NCI-H526 treated with DMSO at 0.1 percent for 48 hours (cell line): ENCODE data around the gene KCNH1.

Source experiments
- DNase-seq: peaks from one replicate; lab custom pipeline; 2025; lab: John Stamatoyannopoulos, UW

The KCNH1 gene

GRCh38 chr1:210797422-210797821, 336.5 kb downstream of the KCNH1 start:
- DNase-seq = no peak

GRCh38 chr1:210796421-210796820, 337.5 kb downstream of the KCNH1 start:
- no peak for DNase-seq

GRCh38 chr1:210794445-210794844, 339.5 kb downstream of the KCNH1 start:
- no peak for DNase-seq

- no peak for DNase-seq
Observed at GRCh38 chr1:210792250-210793102, 341.5 kb downstream of the KCNH1 start.

- DNase-seq = no peak
Observed at GRCh38 chr1:210790196-210790595, 343.8 kb downstream of the KCNH1 start.

- no peak for DNase-seq
Observed at GRCh38 chr1:210787800-210788199, 346.1 kb downstream of the KCNH1 start.

- no peak for DNase-seq
Observed at GRCh38 chr1:210786546-210786945, 347.4 kb downstream of the KCNH1 start.

GRCh38 chr1:210783925-210784324, 350.0 kb downstream of the KCNH1 start:
- no peak for DNase-seq

GRCh38 chr1:210781652-210782051, 352.3 kb downstream of the KCNH1 start:
- DNase-seq = no peak

- DNase-seq = no peak
Observed at GRCh38 chr1:210779269-210779668, 354.7 kb downstream of the KCNH1 start.

- no peak for DNase-seq
Observed at GRCh38 chr1:210777914-210778313, 356.0 kb downstream of the KCNH1 start.

GRCh38 chr1:210776712-210777111, 357.2 kb downstream of the KCNH1 start:
- DNase-seq = no peak

- no peak for DNase-seq
Observed at GRCh38 chr1:210775289-210775688, 358.7 kb downstream of the KCNH1 start.

GRCh38 chr1:210773450-210773849, 360.5 kb downstream of the KCNH1 start:
- DNase-seq = no peak

GRCh38 chr1:210771131-210771530, 362.8 kb downstream of the KCNH1 start:
- DNase-seq = no peak

GRCh38 chr1:210770396-210770984, 363.5 kb downstream of the KCNH1 start:
- DNase-seq = no peak

- DNase-seq = no peak
Observed at GRCh38 chr1:210769473-210769872, 364.5 kb downstream of the KCNH1 start.

- no peak for DNase-seq
Observed at GRCh38 chr1:210764536-210764935, 369.4 kb downstream of the KCNH1 start.

GRCh38 chr1:210758761-210759160, 375.2 kb downstream of the KCNH1 start:
- no peak for DNase-seq

- no peak for DNase-seq
Observed at GRCh38 chr1:210758261-210758660, 375.7 kb downstream of the KCNH1 start.

- peak; percentile 85 for DNase-seq
Observed at GRCh38 chr1:210757677-210758076, 376.3 kb downstream of the KCNH1 start.

GRCh38 chr1:210755991-210756659, 377.8 kb downstream of the KCNH1 start:
- no peak for DNase-seq
